Endothelial cell of umbilical vein (primary cell): ENCODE measurements around the gene AJUBA. TPM values are rescaled to one million over a fixed set of nuclear protein-coding genes. Genes with fewer than 3 reads are reported as not detected.

Experiments used
- BruUV-seq: library from RNA; stranded (reverse); fragments of 400-500 nt; replicated peaks from 2 replicates; lab custom pipeline; 2021; lab: Mats Ljungman, UMichigan
- CTCF ChIA-PET: fragments of 300-600, 350-600 bp; sonication (Branson Sonifier 250); formaldehyde crosslinking; loops from one replicate; lab custom pipeline; 2021; ENCODE audit warnings: antibody characterized with exemption, inconsistent platforms; lab: Charles Lee
- POLR2A ChIA-PET: fragments of 300-600, 350-600 bp; sonication (Branson Sonifier 250); formaldehyde crosslinking; loops from one replicate; lab custom pipeline; 2021; ENCODE audit warnings: antibody characterized with exemption, inconsistent platforms; lab: Charles Lee
- DNase-seq: peaks from one replicate; pipeline ENCODE4 v3.0.0-alpha.2; 2011; ENCODE audit warnings: low read depth, low spot score
- FAIRE-seq: peaks from 2 replicates; lab custom pipeline; 2011; peaks lifted over from hg19 to GRCh38; lab: Jason Lieb, UNC
- H2AFZ ChIP-seq: 2 replicates; pipeline ENCODE4 v1.6.0; 2012; ENCODE audit warnings: low read depth, low read length, control low read depth, inconsistent platforms
- H3K27ac ChIP-seq: 2 replicates; pipeline ENCODE4 v1.5.1; 2011; ENCODE audit warnings: low read depth, mild to moderate bottlenecking, control low read depth, low read length, moderate library complexity; ENCODE audit not compliant: insufficient read depth
- H3K27me3 ChIP-seq, 2 experiments: 2 replicates each; pipeline versions ENCODE4 v1.6.0 to v1.6.1; 2011; ENCODE audit warnings: low read length in 2 of 2, mixed read lengths in 1 of 2; ENCODE audit not compliant: control insufficient read depth in 2 of 2, insufficient read depth in 2 of 2
- H3K36me3 ChIP-seq, 2 experiments: 2 replicates in 1 of 2; 3 replicates in 1 of 2; pipeline ENCODE4 v1.5.1; 2011; ENCODE audit warnings: low read length in 2 of 2, mild to moderate bottlenecking in 1 of 2, moderate library complexity in 1 of 2; ENCODE audit not compliant: control insufficient read depth in 2 of 2, insufficient read depth in 2 of 2; ENCODE audit errors: extremely low read depth in 1 of 2
- H3K4me1 ChIP-seq: 3 replicates; pipeline ENCODE4 v1.5.1; 2011; ENCODE audit warnings: mild to moderate bottlenecking, low read length; ENCODE audit not compliant: control insufficient read depth, insufficient read depth; ENCODE audit errors: extremely low read depth
- H3K4me2 ChIP-seq: 2 replicates; pipeline ENCODE4 v1.6.1; 2011; ENCODE audit warnings: low read length, control low read depth, mixed read lengths; ENCODE audit not compliant: insufficient read depth
- H3K4me3 ChIP-seq, 3 experiments: fragments of 200-600 bp in 1 of 3; sonication (generic), shearing (Covaris generic) in 1 of 3; replicated peaks in 1 of 3; 2 replicates each; pipeline ENCODE4 v1.5.1; 2011 to 2016; ENCODE audit warnings: control low read depth in 3 of 3, low read length in 3 of 3, mild to moderate bottlenecking in 2 of 3, inconsistent platforms in 1 of 3, low read depth in 1 of 3, moderate library complexity in 1 of 3; ENCODE audit not compliant: insufficient read depth in 1 of 3
- H3K79me2 ChIP-seq: 2 replicates; pipeline ENCODE4 v1.6.0; 2012; ENCODE audit warnings: low read length, inconsistent platforms; ENCODE audit not compliant: control insufficient read depth, insufficient read depth
- H3K9ac ChIP-seq: replicated peaks from 2 replicates; pipeline ENCODE3; 2011; ENCODE audit warnings: low read length, control low read depth; ENCODE audit not compliant: insufficient read depth; ENCODE audit errors: extremely low read depth
- H3K9me1 ChIP-seq: replicated peaks from 3 replicates; pipeline ENCODE4 v1.6.0; 2011; ENCODE audit warnings: mild to moderate bottlenecking, low read length; ENCODE audit not compliant: control insufficient read depth, insufficient read depth; ENCODE audit errors: extremely low read depth
- H3K9me3 ChIP-seq: replicated peaks from 2 replicates; pipeline ENCODE4 v1.5.1; 2012; ENCODE audit warnings: low read length, inconsistent platforms; ENCODE audit not compliant: control insufficient read depth, insufficient read depth
- H4K20me1 ChIP-seq: replicated peaks from 2 replicates; pipeline ENCODE3; 2011; ENCODE audit warnings: mild to moderate bottlenecking, low read length; ENCODE audit not compliant: control insufficient read depth, insufficient read depth; ENCODE audit errors: extremely low read depth
- EZH2 ChIP-seq: IDR thresholded peaks from 2 replicates; pipeline ENCODE4 v1.6.1; 2012; ENCODE audit warnings: borderline replicate concordance, low read depth, mild to moderate bottlenecking, moderate library complexity, low read length, inconsistent platforms; ENCODE audit not compliant: severe bottlenecking
- FOS ChIP-seq: IDR thresholded peaks from 2 replicates; pipeline ENCODE4 v1.6.1; 2011; ENCODE audit warnings: mild to moderate bottlenecking, low read length, moderate library complexity, borderline replicate concordance; ENCODE audit not compliant: insufficient read depth
- GATA2 ChIP-seq: IDR thresholded peaks from 2 replicates; pipeline ENCODE4 v1.7.0; 2011; ENCODE audit warnings: low read depth, mild to moderate bottlenecking, moderate library complexity, mixed read lengths, low read length; ENCODE audit not compliant: insufficient read length, insufficient read depth
- JUN ChIP-seq: IDR thresholded peaks from 2 replicates; pipeline ENCODE4 v1.6.1; 2011; ENCODE audit warnings: borderline replicate concordance, low read depth; ENCODE audit not compliant: insufficient read length, insufficient read depth
- MAX ChIP-seq: IDR thresholded peaks from 2 replicates; pipeline ENCODE4 v1.6.1; 2011; ENCODE audit not compliant: insufficient read depth, insufficient read length
- MYC ChIP-seq: IDR thresholded peaks from one replicate; pipeline ENCODE4 v1.6.1; 2011; ENCODE audit warnings: mild to moderate bottlenecking, low read depth, low read length
- POLR2A ChIP-seq: IDR thresholded peaks from 2 replicates; pipeline ENCODE4 v1.6.1; 2012; ENCODE audit warnings: low read depth, mild to moderate bottlenecking, control low read depth, low read length
- POLR2AphosphoS5 ChIP-seq: IDR thresholded peaks from 2 replicates; pipeline ENCODE4 v1.6.1; 2012; ENCODE audit warnings: low read depth, mild to moderate bottlenecking, control low read depth, low read length, moderate library complexity; ENCODE audit not compliant: insufficient read depth
- dilution Hi-C: fragments of 300-500 bp; cut with MboI; formaldehyde crosslinking; loops from one replicate; pipeline ENCODE4 v1.15.0; 2019; ENCODE audit warnings: low sequenced_read_pairs; ENCODE audit not compliant: extremely low pct_ligation_motif_present
- intact Hi-C: fragments of 100-400 bp; cut with micrococcal nuclease; formaldehyde crosslinking; loops from one replicate; pipeline ENCODE4 v1.10.0; 2022
- polyA plus RNA-seq, 4 experiments: library from polyadenylated mRNA; depleted of rRNA in 3 of 4; stranded (reverse) in 3 of 4; unstranded in 1 of 4; fragments of >200 nt; gene quantifications; 2 replicates each; pipeline versions ENCODE4 v1.2.1 to v1.2.3, GENCODE V29; 2011 to 2012; ENCODE audit warnings: missing spikeins in 1 of 4
- total RNA-seq: library from RNA; stranded (reverse); gene quantifications from 2 replicates; pipeline ENCODE4 v1.2.3, GENCODE V29; 2021
- TF ChIP-seq, protein P1 (sequence below), 2 donors: IDR thresholded peaks; 1 replicate in 1 of 2; 2 replicates in 1 of 2; pipeline ENCODE4 v1.5.1; 2011; ENCODE audit warnings: low read length in 2 of 2, mild to moderate bottlenecking in 2 of 2, moderate library complexity in 2 of 2, control low read depth in 1 of 2, inconsistent platforms in 1 of 2, low read depth in 1 of 2; ENCODE audit not compliant: insufficient read depth in 1 of 2; ENCODE audit errors: extremely low read depth in 1 of 2

AJUBA gene
- total and polyA plus RNA-seq, 2 donors (not counting 3 experiments of a cell fraction or from before 2014, with no cell fraction given): 50.0 to 61.7 TPM

- Histone ChIP-seq H3K27me3 (no peaks in the 10 kb centered on the region), H3K36me3 (no peaks in the 10 kb centered on the region), H3K9me1 (no peaks in the 10 kb centered on the region), H4K20me1 (no peaks in the 10 kb centered on the region), H2AFZ (no peak overlapping the region), H3K9ac (no peak overlapping the region), H3K4me2 (no peak overlapping the region), H3K27ac (no peak overlapping the region), H3K79me2 (no peaks in the 10 kb centered on the region), H3K4me3 (no peak overlapping the region), H3K4me1 (no peaks in the 10 kb centered on the region), H3K9me3 (no peaks in the 10 kb centered on the region)
- dilution Hi-C loops: no loop called here
- no peak for FAIRE-seq
- ChIA-PET CTCF (interaction anchor here (0.7 to 2.9 kb wide), 6 partner anchors 12 to 30 kb away, joined by 3 to 13 read pairs (median 4); no protein-coding TSS in a partner anchor), POLR2A (no interaction called here)
- intact Hi-C loops: no loop called here
- no TSS peak for BruUV-seq
- no peak for DNase-seq
- no peak for TF ChIP-seq MYC
- TF ChIP-seq FOS: no peak
- TF ChIP-seq POLR2AphosphoS5: no peak
- TF ChIP-seq MAX: no peak
- TF ChIP-seq POLR2A: no peak
- TF ChIP-seq, protein P1, sequence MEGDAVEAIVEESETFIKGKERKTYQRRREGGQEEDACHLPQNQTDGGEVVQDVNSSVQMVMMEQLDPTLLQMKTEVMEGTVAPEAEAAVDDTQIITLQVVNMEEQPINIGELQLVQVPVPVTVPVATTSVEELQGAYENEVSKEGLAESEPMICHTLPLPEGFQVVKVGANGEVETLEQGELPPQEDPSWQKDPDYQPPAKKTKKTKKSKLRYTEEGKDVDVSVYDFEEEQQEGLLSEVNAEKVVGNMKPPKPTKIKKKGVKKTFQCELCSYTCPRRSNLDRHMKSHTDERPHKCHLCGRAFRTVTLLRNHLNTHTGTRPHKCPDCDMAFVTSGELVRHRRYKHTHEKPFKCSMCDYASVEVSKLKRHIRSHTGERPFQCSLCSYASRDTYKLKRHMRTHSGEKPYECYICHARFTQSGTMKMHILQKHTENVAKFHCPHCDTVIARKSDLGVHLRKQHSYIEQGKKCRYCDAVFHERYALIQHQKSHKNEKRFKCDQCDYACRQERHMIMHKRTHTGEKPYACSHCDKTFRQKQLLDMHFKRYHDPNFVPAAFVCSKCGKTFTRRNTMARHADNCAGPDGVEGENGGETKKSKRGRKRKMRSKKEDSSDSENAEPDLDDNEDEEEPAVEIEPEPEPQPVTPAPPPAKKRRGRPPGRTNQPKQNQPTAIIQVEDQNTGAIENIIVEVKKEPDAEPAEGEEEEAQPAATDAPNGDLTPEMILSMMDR (IDR thresholded peaks at IDR 0.05; ENCODE audit: extremely low read depth in 1 of 2, insufficient read depth in 1 of 2, low read depth in 1 of 2, low read length in 2 of 2): no peak
- TF ChIP-seq JUN: no peak
- no peak for TF ChIP-seq EZH2
- no peak for TF ChIP-seq GATA2
These were observed 34.7 kb upstream of the AJUBA start for GRCh38 chr14:23017091-23017490.
